Type B pancreatic cell (in vitro differentiated cells): ENCODE results near the gene ASPN. TPM values are rescaled to one million over a fixed set of nuclear protein-coding genes. Genes with fewer than 3 reads are reported as not detected.

Experiments
- DNase-seq: peaks from one replicate; pipeline ENCODE4 v3.0.0; 2021; ENCODE audit warnings: mixed read lengths; ENCODE audit not compliant: unreplicated experiment; ENCODE audit errors: extremely low spot score
- H3K27ac Mint-ChIP-seq: 2 replicates; pipeline ENCODE4 v1.8.0; 2021; ENCODE audit warnings: mild to moderate bottlenecking, mixed read lengths
- H3K27me3 Mint-ChIP-seq: 2 replicates; pipeline ENCODE4 v1.8.0; 2021; ENCODE audit warnings: mixed read lengths
- H3K36me3 Mint-ChIP-seq: 2 replicates; pipeline ENCODE4 v1.8.0; 2021; ENCODE audit warnings: mixed read lengths
- H3K4me1 Mint-ChIP-seq: one replicate; pipeline ENCODE4 v1.8.0; 2021; ENCODE audit warnings: mixed read lengths; ENCODE audit not compliant: unreplicated experiment
- H3K4me3 Mint-ChIP-seq: 2 replicates; pipeline ENCODE4 v1.8.0; 2021; ENCODE audit warnings: mild to moderate bottlenecking, mixed read lengths
- H3K9me3 Mint-ChIP-seq: 2 replicates; pipeline ENCODE4 v1.8.0; 2021; ENCODE audit warnings: mixed read lengths
- total RNA-seq: library from RNA; stranded (reverse); gene quantifications from 2 replicates; pipeline ENCODE4 v1.2.1, GENCODE V29; 2021; ENCODE audit warnings: low replicate concordance
- TF ChIP-seq, protein P1 (sequence below): fragments of 200-600 bp; sonication (generic); conservative IDR thresholded peaks from 2 replicates; pipeline ENCODE4 v1.5.0; 2021; ENCODE audit warnings: antibody characterized with exemption, mild to moderate bottlenecking

ASPN gene
- total RNA-seq, 1 donor from 2014 or later = 1.3 TPM

DNA sequence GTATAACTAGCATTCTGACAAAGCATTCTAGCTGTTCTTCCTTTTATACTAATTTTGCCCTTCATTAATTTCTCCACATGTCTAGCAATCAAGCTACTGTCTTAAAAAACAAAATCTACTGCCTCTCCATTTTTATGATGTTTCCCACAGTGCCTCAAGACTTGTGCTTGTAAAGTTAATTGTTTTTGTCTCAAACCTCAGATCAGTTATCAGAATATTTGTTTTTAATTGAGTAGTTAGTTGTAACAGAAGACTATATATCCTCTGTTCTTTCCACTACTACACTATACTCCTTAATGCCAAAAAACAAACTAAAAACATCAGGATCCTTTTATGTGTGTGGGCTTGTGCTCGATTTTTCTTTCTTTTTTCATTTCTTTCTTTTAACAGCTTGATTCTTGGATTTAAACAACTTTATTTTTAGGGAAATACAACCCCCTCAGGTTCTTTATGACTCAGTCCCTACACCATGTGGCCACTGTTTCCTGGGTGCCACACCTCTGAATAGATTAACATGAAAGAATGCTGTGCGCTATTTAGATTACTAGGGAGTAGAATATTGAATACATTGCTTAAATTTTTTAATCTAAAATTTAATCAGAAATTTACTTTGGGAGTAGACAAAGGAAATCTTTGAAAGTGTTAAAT is 1.2 kb downstream of the ASPN start:
- no peaks in the 10 kb centered on the region for H3K36me3 Mint-ChIP-seq
- TF ChIP-seq, protein P1, sequence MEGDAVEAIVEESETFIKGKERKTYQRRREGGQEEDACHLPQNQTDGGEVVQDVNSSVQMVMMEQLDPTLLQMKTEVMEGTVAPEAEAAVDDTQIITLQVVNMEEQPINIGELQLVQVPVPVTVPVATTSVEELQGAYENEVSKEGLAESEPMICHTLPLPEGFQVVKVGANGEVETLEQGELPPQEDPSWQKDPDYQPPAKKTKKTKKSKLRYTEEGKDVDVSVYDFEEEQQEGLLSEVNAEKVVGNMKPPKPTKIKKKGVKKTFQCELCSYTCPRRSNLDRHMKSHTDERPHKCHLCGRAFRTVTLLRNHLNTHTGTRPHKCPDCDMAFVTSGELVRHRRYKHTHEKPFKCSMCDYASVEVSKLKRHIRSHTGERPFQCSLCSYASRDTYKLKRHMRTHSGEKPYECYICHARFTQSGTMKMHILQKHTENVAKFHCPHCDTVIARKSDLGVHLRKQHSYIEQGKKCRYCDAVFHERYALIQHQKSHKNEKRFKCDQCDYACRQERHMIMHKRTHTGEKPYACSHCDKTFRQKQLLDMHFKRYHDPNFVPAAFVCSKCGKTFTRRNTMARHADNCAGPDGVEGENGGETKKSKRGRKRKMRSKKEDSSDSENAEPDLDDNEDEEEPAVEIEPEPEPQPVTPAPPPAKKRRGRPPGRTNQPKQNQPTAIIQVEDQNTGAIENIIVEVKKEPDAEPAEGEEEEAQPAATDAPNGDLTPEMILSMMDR = no peak
- peak overlapping the region; percentile 68 for H3K27ac Mint-ChIP-seq
- H3K27me3 Mint-ChIP-seq = no peaks in the 10 kb centered on the region
- DNase-seq = no peak
- H3K9me3 Mint-ChIP-seq = no peaks in the 10 kb centered on the region
- H3K4me3 Mint-ChIP-seq = no peak overlapping the region
- peaks cover 14% of the 10 kb centered on the region for H3K4me1 Mint-ChIP-seq

DNA sequence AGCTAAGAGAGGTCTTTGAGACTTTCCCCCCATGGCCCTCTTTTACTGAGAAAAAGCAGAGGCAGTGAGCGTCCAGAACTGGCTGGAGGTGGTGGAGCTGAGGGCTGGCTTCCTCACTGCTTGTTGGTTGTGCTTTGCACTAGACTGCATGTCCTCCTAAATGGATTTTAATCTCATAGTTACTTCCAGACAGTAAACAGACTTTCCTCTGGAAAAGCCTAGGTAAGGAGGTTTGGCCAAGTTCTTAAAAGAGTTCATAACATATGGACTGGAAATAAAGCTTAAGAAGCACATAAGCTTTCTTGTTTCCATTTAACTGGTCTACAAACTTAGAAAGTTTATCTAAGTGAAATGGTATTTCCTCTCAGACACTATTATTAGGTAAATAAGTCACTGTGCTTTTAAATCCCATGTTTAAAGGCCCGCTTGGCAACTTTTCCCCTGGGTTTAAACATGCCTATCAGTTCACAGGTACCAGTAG is 2.0 kb downstream of the ASPN start:
- TF ChIP-seq, protein P1 = no peak
- DNase-seq = no peak
- H3K4me3 Mint-ChIP-seq = no peak overlapping the region
- no peaks in the 10 kb centered on the region for H3K36me3 Mint-ChIP-seq
- H3K4me1 Mint-ChIP-seq = peaks cover 14% of the 10 kb centered on the region
- H3K27me3 Mint-ChIP-seq = no peaks in the 10 kb centered on the region
- no peaks in the 10 kb centered on the region for H3K9me3 Mint-ChIP-seq
- no peak overlapping the region for H3K27ac Mint-ChIP-seq

DNA sequence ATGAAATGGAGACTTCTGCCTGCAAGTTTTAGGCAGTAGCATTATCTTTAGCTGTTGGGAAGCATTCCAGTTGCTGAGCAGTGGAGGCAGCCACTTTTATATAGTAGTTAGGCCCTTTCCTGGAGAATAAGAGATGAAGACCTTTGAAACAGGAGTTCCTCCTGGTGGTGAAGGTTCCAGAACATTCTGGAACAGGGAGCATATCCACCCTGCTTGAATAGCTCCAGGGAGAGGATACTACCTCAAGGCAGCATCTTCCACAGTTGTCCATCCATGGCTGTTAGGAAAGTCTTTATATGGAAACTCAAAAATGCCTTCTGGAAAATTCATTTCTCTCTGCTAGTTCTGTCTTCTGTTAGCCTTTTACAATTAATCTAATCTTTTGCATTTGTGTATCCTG is 3.0 kb downstream of the ASPN start:
- no peaks in the 10 kb centered on the region for H3K9me3 Mint-ChIP-seq
- no peak overlapping the region for H3K27ac Mint-ChIP-seq
- no peaks in the 10 kb centered on the region for H3K27me3 Mint-ChIP-seq
- TF ChIP-seq, protein P1 = no peak
- H3K4me3 Mint-ChIP-seq = no peak overlapping the region
- no peak for DNase-seq
- no peaks in the 10 kb centered on the region for H3K36me3 Mint-ChIP-seq
- H3K4me1 Mint-ChIP-seq = peaks cover 14% of the 10 kb centered on the region

DNA sequence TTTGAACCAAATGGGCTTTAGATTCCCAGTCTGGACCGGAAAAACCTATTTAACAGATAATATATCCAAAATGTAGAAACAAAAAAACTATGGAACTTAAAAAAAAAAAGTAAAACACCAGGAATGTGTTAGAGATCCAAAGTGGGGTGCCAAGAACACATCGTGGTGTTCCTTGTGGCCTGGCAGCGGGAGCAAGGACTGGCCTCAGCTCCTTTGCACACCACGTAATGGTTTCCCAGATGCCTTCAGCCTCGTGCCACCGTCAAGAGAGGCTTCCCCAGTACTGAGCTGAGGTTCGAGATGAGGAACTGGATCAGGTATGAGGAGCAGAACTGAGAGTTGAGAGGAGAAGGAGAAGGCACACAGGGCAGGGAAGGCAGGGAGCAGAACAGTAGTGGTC is 3.5 kb downstream of the ASPN start:
- TF ChIP-seq, protein P1 = no peak
- no peak overlapping the region for H3K4me3 Mint-ChIP-seq
- H3K4me1 Mint-ChIP-seq = peaks cover 14% of the 10 kb centered on the region
- no peaks in the 10 kb centered on the region for H3K27me3 Mint-ChIP-seq
- H3K36me3 Mint-ChIP-seq = no peaks in the 10 kb centered on the region
- no peak overlapping the region for H3K27ac Mint-ChIP-seq
- no peak for DNase-seq
- H3K9me3 Mint-ChIP-seq = no peaks in the 10 kb centered on the region

DNA sequence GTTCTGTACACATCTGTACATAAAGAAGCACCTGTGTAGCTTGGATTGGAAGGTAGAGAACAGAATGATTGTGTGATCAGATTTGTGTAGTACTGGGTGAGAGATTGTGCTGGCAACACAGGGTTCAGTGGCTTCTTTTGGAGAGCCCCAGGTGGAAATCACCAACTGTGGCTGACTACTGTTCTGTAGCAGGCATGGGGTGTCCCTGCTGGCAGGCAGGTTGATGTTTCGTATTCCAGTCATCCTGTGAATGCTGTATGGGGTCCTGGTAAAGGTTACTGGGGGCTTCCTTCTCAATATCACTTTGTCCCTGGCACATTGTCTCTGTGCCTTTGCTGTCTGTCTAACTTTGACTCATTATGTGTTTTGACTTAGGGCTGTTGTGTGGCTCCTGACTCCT is 5.3 kb downstream of the ASPN start:
- Mint-ChIP-seq H3K4me1 (peaks cover 12% of the 10 kb centered on the region), H3K27me3 (no peaks in the 10 kb centered on the region), H3K27ac (no peak overlapping the region)

More for the DNA sequence above, 5.3 kb downstream of the ASPN start:
- H3K4me3 Mint-ChIP-seq = no peak overlapping the region
- no peaks in the 10 kb centered on the region for H3K9me3 Mint-ChIP-seq
- no peak for DNase-seq
- TF ChIP-seq, protein P1 = no peak
- no peaks in the 10 kb centered on the region for H3K36me3 Mint-ChIP-seq
